Adrenal gland (tissue), 12 donors: ENCODE measurements around the gene DOK6. TPM values are rescaled to one million over a fixed set of nuclear protein-coding genes. Genes with fewer than 3 reads are reported as not detected.

ENCODE experiments used
- DNase-seq, 7 donors: peaks; one replicate each; pipeline ENCODE4 v3.0.0-alpha.2; 2019 to 2020
- H3K27ac ChIP-seq, 5 donors: fragments of 200-600 bp; sonication (generic) in 4 of 5; 1 replicate in 3 of 5; 2 replicates in 2 of 5; pipeline versions ENCODE4 v1.5.1 to v1.8.0; 2016 to 2020; ENCODE audit warnings: mild to moderate bottlenecking in 1 of 5
- H3K27me3 ChIP-seq: fragments of 200-600 bp; 2 replicates; pipeline ENCODE4 v1.8.0; 2021
- H3K36me3 ChIP-seq, 2 donors: fragments of 200-600 bp; replicated peaks in 1 of 2; 1 replicate in 1 of 2; 2 replicates in 1 of 2; pipeline versions ENCODE4 v1.5.1 to v1.8.0; 2018 to 2022
- H3K4me1 ChIP-seq, 2 donors: fragments of 200-600 bp; replicated peaks in 1 of 2; 1 replicate in 1 of 2; 2 replicates in 1 of 2; pipeline versions ENCODE4 v1.5.1 to v1.8.0; 2018 to 2021
- H3K4me3 ChIP-seq, 4 donors: fragments of 200-600 bp; sonication (generic) in 3 of 4; one replicate each; pipeline ENCODE4 v1.5.1; 2016 to 2018
- H3K9me3 ChIP-seq, 3 donors: fragments of 200-600 bp; sonication (generic) in 1 of 3; replicated peaks in 1 of 3; 1 replicate in 2 of 3; 2 replicates in 1 of 3; pipeline versions ENCODE4 v1.5.1 to v1.8.0; 2016 to 2021
- POLR2A ChIP-seq, 2 donors: fragments of 450-650 bp; IDR thresholded peaks; one replicate each; pipeline ENCODE4 v1.6.1; 2017; ENCODE audit warnings: antibody characterized with exemption in 2 of 2, mild to moderate bottlenecking in 2 of 2, moderate library complexity in 1 of 2
- WGBS, 4 donors: extraction: QIAGEN DNeasy Blood & Tissue Kit in 2 of 4; methylation state at CpG; one replicate each; pipeline versions ENCODE4 v1.1.5 to v1.1.7; 2013 to 2017; 5-methylcytosine and 5-hydroxymethylcytosine counted together
- intact Hi-C, 2 donors: fragments of 100-400 bp; cut with DNase I; formaldehyde crosslinking; loops; one replicate each; pipeline versions ENCODE4 v1.14.1 to v1.15.0; 2022 to 2023
- polyA plus RNA-seq, 3 donors: library from polyadenylated mRNA; stranded (reverse); fragments of 200-250 nt in 2 of 3; fragments of 350-450 nt in 1 of 3; fragmentation: Illumina TruSeq in 1 of 3; extraction: RNeasy Lipid Tissue Mini Kit (QIAGEN cat#74804) in 1 of 3; gene quantifications; one replicate each; pipeline ENCODE4 v1.2.3, GENCODE V29; 2013 to 2014
- total RNA-seq, 9 donors: library from RNA; depleted of rRNA in 4 of 9; stranded (reverse); fragments of >200 nt in 4 of 9; fragments of 120-200 nt in 1 of 9; fragmentation: NEBNext Ultra II Directional in 1 of 9; extraction: Animal tissue kit (Norgen Biotek cat#: 25700) in 1 of 9; gene quantifications; one replicate each; pipeline versions ENCODE4 v1.1.0 to v1.2.4, GENCODE V29; 2013 to 2023
- TF ChIP-seq, protein P1 (sequence below), 6 experiments: fragments of 450-650 bp in 4 of 6; fragments of 200-600 bp in 2 of 6; sonication (generic) in 1 of 6; IDR thresholded peaks; 1 replicate in 5 of 6; 2 replicates in 1 of 6; pipeline versions ENCODE4 v1.5.1 to v1.8.0; 2016 to 2021; ENCODE audit warnings: antibody characterized with exemption in 6 of 6, mild to moderate bottlenecking in 2 of 6, moderate library complexity in 1 of 6
- donor health status: healthy with polysubstance abuse.
- donor health status: Bipolar disorder and iron deficiency.
- donor health status: DM: yes; HTN: yes; CAD: no.
- donor health status: DM: no; HTN: no; CAD: no.
- donor health status: DM: no; HTN: no; CAD: no.
- donor health status: DM: yes; HTN: yes; CAD: no.

The DOK6 gene
- total and polyA plus RNA-seq, 12 donors: 0.24 to 4.5 (median 0.76) TPM

DNA sequence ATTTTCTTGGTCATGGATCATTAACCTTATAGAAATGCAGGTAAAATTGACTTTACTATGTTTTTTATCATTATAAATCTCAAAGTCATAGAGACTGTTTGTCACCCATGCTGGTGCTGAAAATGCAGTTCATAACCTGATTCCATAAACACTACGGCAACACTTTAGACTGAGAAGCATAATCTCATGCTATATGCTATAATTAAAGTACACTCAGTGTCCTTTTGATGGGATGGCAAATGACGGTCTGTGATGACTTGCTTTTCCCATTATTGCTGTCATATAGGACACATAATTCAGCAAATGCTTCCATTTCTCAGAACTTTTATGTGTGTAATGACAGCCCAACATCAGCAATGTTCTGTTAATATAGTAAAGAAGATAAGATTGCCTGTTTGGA, 384.1 kb downstream of the DOK6 start:
- Histone ChIP-seq H3K9me3 (no peaks in the 10 kb centered on the region), H3K4me1 (no peaks in the 10 kb centered on the region), H3K27me3 (no peaks in the 10 kb centered on the region), H3K4me3 (no peak overlapping the region), H3K36me3 (no peaks in the 10 kb centered on the region), H3K27ac (no peak overlapping the region)
- no peak for DNase-seq
- intact Hi-C loops: no loop called here
- WGBS, 4 donors: 76 to 88% (median 80%) methylated on average over 2 of the region's 2 CpGs
- no peak for TF ChIP-seq POLR2A (IDR thresholded peaks at IDR 0.05)
- TF ChIP-seq, protein P1, sequence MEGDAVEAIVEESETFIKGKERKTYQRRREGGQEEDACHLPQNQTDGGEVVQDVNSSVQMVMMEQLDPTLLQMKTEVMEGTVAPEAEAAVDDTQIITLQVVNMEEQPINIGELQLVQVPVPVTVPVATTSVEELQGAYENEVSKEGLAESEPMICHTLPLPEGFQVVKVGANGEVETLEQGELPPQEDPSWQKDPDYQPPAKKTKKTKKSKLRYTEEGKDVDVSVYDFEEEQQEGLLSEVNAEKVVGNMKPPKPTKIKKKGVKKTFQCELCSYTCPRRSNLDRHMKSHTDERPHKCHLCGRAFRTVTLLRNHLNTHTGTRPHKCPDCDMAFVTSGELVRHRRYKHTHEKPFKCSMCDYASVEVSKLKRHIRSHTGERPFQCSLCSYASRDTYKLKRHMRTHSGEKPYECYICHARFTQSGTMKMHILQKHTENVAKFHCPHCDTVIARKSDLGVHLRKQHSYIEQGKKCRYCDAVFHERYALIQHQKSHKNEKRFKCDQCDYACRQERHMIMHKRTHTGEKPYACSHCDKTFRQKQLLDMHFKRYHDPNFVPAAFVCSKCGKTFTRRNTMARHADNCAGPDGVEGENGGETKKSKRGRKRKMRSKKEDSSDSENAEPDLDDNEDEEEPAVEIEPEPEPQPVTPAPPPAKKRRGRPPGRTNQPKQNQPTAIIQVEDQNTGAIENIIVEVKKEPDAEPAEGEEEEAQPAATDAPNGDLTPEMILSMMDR (IDR thresholded peaks at IDR 0.05): no peak

DNA sequence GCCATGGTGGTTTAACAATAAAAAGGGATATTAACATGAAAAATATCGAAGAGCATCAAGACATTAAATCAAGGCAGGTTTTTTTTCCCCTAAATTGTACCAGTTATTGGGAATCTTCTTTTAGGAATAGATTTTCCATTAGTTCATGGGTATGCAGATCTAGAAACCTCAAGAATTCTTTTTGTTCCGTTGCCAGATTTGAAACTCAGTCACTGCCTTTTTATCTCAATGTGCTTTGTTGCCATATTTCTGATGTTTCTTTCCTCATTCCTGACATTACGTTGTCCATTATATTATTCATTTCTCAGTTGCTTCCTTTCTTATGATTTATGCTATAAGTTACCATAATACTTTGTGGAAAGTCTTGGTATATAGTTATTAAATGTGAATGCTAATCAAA, 384.8 kb downstream of the DOK6 start:
- WGBS, 4 donors: 71 to 85% (median 77%) methylated on average over 3 of the region's 3 CpGs
- Histone ChIP-seq H3K4me3 (no peak overlapping the region), H3K27me3 (no peaks in the 10 kb centered on the region), H3K36me3 (no peaks in the 10 kb centered on the region), H3K27ac (no peak overlapping the region), H3K4me1 (no peaks in the 10 kb centered on the region), H3K9me3 (no peaks in the 10 kb centered on the region)
- TF ChIP-seq, protein P1 (IDR thresholded peaks at IDR 0.05): no peak
- TF ChIP-seq POLR2A (IDR thresholded peaks at IDR 0.05): no peak
- intact Hi-C loops: no loop called here
- no peak for DNase-seq

DNA sequence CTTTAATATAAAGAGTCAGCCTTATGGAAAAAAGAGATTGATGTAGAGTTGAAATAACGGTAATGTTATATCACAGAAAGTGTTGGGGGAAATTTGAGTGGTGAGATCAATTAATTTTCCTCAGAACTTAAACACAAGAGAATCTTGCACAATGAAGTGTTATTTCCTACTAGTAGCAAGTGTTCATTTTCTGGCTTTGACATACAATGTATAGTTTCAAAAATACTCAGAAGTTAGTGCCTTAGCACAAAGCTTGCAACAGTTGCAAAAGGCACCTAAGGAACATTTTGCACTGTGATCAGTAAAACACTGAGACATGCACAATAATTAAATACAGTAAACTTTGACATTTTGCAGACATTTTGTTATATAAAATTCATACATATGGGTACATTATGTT, 385.7 kb downstream of the DOK6 start:
- no peak overlapping the region for H3K27ac ChIP-seq
- intact Hi-C loops: no loop called here
- no peaks in the 10 kb centered on the region for H3K27me3 ChIP-seq
- H3K4me3 ChIP-seq: no peak overlapping the region
- WGBS, 4 donors: 78 to 92% (median 85%) methylated on average over 1 of the region's 1 CpG
- no peak for TF ChIP-seq POLR2A (IDR thresholded peaks at IDR 0.05)
- TF ChIP-seq, protein P1 (IDR thresholded peaks at IDR 0.05): no peak
- H3K4me1 ChIP-seq: no peaks in the 10 kb centered on the region
- DNase-seq: no peak
- H3K36me3 ChIP-seq: no peaks in the 10 kb centered on the region
- H3K9me3 ChIP-seq: no peaks in the 10 kb centered on the region

DNA sequence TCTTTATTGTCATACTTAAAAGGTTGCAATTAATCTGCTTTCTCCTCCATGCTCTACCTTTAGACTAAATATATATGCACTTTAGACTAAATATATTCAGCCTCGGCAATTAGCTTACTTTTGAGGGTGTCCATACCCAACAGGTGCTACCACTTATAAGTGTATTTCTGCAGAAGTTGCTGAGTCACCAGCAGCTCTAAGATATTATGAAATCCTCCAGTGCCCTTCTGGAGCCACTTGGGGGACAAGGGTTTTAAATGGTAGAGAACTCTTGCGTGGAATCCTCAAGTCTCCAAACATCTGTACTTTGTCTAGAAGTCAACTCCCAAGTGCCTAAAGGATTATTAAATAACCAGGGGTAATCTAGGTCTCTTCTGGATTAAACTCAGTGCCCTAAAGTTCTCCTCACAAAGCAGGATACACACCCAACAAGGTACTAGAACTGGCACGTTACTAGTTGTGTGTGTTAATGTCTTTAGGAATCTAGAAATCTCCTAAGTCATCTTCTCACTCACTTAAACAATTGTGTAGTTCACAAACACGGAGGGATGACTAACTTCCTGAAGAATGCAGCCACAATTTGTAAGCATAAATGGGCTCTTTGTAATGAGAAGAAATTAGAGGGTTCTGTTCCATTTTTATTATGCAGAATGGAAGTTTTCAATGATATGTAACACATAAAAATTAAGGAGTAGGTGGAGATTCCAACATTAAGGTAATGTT, 387.3 kb downstream of the DOK6 start:
- H3K27ac ChIP-seq: no peak overlapping the region
- H3K4me3 ChIP-seq: no peak overlapping the region
- TF ChIP-seq, protein P1 (IDR thresholded peaks at IDR 0.05): no peak
- no peak for TF ChIP-seq POLR2A (IDR thresholded peaks at IDR 0.05)
- no peaks in the 10 kb centered on the region for H3K36me3 ChIP-seq
- WGBS, 4 donors: 54 to 74% (median 68%) methylated on average over 4 of the region's 4 CpGs
- DNase-seq: no peak
- H3K9me3 ChIP-seq: no peaks in the 10 kb centered on the region
- H3K4me1 ChIP-seq: no peaks in the 10 kb centered on the region
- no peaks in the 10 kb centered on the region for H3K27me3 ChIP-seq
- intact Hi-C loops: no loop called here
